Calu3 (cell line): ENCODE data around the gene CD37. TPM values are rescaled to one million over a fixed set of nuclear protein-coding genes. Genes with fewer than 3 reads are reported as not detected.

Experiments used
- BruUV-seq: library from RNA; stranded (reverse); fragments of 400-500 nt; replicated peaks from 2 replicates; lab custom pipeline; 2021; lab: Mats Ljungman, UMichigan
- CTCF ChIA-PET: fragments of 300-600 bp; sonication (Branson Sonifier 250); formaldehyde crosslinking; loops from one replicate; lab custom pipeline; 2022; ENCODE audit warnings: antibody characterized with exemption; lab: Charles Lee
- DNase-seq: peaks from one replicate; pipeline ENCODE4 v3.0.0; 2022
- H3K27ac Mint-ChIP-seq: one replicate; pipeline ENCODE4 v1.8.0; 2022; ENCODE audit warnings: mixed read lengths; ENCODE audit not compliant: unreplicated experiment
- H3K27me3 Mint-ChIP-seq: one replicate; pipeline ENCODE4 v1.8.0; 2022; ENCODE audit warnings: mixed read lengths; ENCODE audit not compliant: unreplicated experiment
- H3K36me3 Mint-ChIP-seq: one replicate; pipeline ENCODE4 v1.8.0; 2022; ENCODE audit warnings: mild to moderate bottlenecking, moderate library complexity, mixed read lengths; ENCODE audit not compliant: insufficient read depth, unreplicated experiment
- H3K4me1 Mint-ChIP-seq: one replicate; pipeline ENCODE4 v1.8.0; 2022; ENCODE audit warnings: mild to moderate bottlenecking, low read depth, mixed read lengths; ENCODE audit not compliant: unreplicated experiment
- H3K4me3 Mint-ChIP-seq: one replicate; pipeline ENCODE4 v1.8.0; 2022; ENCODE audit warnings: mild to moderate bottlenecking, low read depth, moderate library complexity, mixed read lengths; ENCODE audit not compliant: unreplicated experiment
- H3K9me3 Mint-ChIP-seq: one replicate; pipeline ENCODE4 v1.8.0; 2022; ENCODE audit warnings: low read depth, mixed read lengths; ENCODE audit not compliant: unreplicated experiment
- intact Hi-C: fragments of 100-400 bp; cut with micrococcal nuclease; formaldehyde crosslinking; loops from one replicate; pipeline ENCODE4 v1.10.0; 2022; ENCODE audit not compliant: unreplicated experiment
- total RNA-seq: library from RNA; stranded (reverse); gene quantifications from 2 replicates; pipeline ENCODE4 v1.2.3, GENCODE V29; 2022
- TF ChIP-seq, protein P1 (sequence below): fragments of 200-600 bp; IDR thresholded peaks from one replicate; pipeline ENCODE4 v1.8.0; 2022; ENCODE audit warnings: antibody characterized with exemption; ENCODE audit not compliant: unreplicated experiment

The CD37 gene
- total RNA-seq, 1 experiment from 2014 or later, result not detected

DNA sequence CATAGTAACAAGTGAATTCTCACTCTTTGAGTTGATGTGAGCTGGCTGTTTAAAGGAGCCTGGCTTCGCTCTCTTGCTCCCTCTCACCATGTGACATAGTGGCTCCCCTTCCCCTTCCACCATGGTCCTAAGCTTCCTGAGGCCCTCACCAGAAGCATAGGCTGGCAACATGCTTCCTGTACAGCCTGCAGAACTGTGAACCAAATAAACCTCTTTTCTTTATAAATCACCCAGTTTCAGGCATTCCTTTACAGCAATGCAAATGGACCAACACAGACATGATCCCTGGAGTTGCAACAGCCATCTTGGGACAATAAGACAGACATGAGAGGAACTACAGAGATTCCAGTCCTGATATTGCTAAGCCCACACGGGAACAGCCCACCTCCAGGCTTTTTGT is 14.4 kb downstream of the CD37 start:
- Mint-ChIP-seq H3K36me3 (no peaks in the 10 kb centered on the region), H3K27me3 (peaks cover 34% of the 10 kb centered on the region), H3K4me3 (no peak overlapping the region), H3K9me3 (peaks cover 3% of the 10 kb centered on the region), H3K4me1 (no peaks in the 10 kb centered on the region), H3K27ac (no peak overlapping the region)
- no TSS peak for BruUV-seq
- no peak for DNase-seq
- TF ChIP-seq, protein P1, sequence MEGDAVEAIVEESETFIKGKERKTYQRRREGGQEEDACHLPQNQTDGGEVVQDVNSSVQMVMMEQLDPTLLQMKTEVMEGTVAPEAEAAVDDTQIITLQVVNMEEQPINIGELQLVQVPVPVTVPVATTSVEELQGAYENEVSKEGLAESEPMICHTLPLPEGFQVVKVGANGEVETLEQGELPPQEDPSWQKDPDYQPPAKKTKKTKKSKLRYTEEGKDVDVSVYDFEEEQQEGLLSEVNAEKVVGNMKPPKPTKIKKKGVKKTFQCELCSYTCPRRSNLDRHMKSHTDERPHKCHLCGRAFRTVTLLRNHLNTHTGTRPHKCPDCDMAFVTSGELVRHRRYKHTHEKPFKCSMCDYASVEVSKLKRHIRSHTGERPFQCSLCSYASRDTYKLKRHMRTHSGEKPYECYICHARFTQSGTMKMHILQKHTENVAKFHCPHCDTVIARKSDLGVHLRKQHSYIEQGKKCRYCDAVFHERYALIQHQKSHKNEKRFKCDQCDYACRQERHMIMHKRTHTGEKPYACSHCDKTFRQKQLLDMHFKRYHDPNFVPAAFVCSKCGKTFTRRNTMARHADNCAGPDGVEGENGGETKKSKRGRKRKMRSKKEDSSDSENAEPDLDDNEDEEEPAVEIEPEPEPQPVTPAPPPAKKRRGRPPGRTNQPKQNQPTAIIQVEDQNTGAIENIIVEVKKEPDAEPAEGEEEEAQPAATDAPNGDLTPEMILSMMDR, result no peak
- CTCF ChIA-PET, result interaction anchor here (0.7 kb wide), 1 partner anchor 51 kb away, joined by 3 read pairs; no protein-coding TSS in a partner anchor
- intact Hi-C loops, result no loop called here

DNA sequence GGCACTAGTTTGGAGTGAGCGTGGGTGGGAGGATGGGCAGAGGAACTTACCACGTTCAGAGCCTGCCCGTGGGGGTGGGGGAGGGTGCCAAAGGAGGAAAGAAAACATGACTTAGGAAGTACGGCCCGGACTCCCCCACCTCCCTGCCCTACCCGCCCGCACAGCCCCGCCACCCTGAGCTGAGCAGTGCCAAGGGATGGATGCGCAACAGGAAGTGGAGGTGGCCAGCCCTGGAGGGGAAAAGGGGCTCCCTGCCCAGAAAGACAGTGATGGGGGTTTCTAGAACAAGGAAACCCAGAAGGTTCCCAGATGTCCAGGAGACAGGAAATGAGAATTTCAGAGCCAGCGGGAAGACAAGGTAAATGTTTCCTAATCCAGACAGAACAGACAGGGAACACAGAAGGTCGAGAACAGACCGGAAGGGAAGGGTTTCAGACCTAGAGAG is 20.7 kb downstream of the CD37 start:
- Mint-ChIP-seq H3K27me3 (peaks cover 54% of the 10 kb centered on the region), H3K36me3 (no peaks in the 10 kb centered on the region), H3K4me1 (peaks cover 10% of the 10 kb centered on the region), H3K4me3 (no peak overlapping the region), H3K9me3 (no peaks in the 10 kb centered on the region), H3K27ac (no peak overlapping the region)
- BruUV-seq, result no TSS peak
- no peak for DNase-seq
- CTCF ChIA-PET, result no interaction called here
- intact Hi-C loops, result no loop called here
- TF ChIP-seq, protein P1, result no peak

DNA sequence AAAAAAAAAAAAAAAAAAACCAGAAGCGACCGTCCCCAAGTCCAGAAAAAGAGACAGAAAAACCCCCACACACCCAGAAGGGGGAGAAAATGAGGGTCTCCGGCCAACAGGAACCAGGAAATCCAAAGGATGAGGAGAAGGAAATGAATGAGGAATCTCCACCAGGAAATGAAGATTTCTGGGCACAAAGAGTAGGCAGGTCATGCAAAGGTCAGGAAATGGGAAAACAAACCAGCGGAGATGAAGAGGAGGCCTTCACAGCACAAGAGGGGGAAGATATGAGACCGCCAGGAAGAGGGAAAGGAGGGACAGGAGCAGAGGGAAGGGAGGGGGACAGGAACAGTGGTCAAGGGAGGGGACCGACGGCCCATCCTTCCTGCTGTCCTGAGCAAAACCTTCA is 21.2 kb downstream of the CD37 start:
- TF ChIP-seq, protein P1, result no peak
- H3K27me3 Mint-ChIP-seq, result peaks cover 50% of the 10 kb centered on the region
- CTCF ChIA-PET, result no interaction called here
- H3K27ac Mint-ChIP-seq, result no peak overlapping the region
- peaks cover 14% of the 10 kb centered on the region for H3K4me1 Mint-ChIP-seq
- intact Hi-C loops, result no loop called here
- H3K9me3 Mint-ChIP-seq, result no peaks in the 10 kb centered on the region
- H3K4me3 Mint-ChIP-seq, result no peak overlapping the region
- H3K36me3 Mint-ChIP-seq, result no peaks in the 10 kb centered on the region
- DNase-seq, result no peak
- no TSS peak for BruUV-seq

DNA sequence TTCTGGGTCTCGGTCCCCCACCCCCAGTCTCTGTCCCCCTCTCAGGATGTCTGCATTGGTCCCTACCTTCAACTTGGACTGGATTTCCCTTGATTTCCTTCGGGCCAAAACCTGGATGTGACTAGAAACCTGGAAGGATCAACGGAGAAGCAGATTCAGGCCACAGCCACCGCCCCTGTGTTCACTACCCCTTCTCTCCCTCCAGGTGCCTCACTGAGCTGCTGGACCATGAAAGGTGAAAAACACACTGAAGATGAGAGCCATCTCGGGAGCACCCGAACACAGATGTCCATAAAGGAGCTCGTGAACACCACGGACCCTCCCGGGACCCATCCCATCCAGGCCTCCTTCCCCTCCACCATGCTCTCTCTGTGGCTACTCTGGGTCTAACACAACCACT is 22.0 kb downstream of the CD37 start:
- no peaks in the 10 kb centered on the region for H3K9me3 Mint-ChIP-seq
- intact Hi-C loops, result no loop called here
- no peak for DNase-seq
- no peak overlapping the region for H3K27ac Mint-ChIP-seq
- no peak overlapping the region for H3K4me3 Mint-ChIP-seq
- H3K4me1 Mint-ChIP-seq, result peaks cover 21% of the 10 kb centered on the region
- TF ChIP-seq, protein P1, result no peak
- CTCF ChIA-PET, result interaction anchor here (0.7 kb wide), 1 partner anchor 363 kb away, joined by 6 read pairs; the partner anchor contains the start of gene RUVBL2
- no TSS peak for BruUV-seq
- peaks cover 42% of the 10 kb centered on the region for H3K27me3 Mint-ChIP-seq
- no peaks in the 10 kb centered on the region for H3K36me3 Mint-ChIP-seq
